Glomerular visceral epithelial cell (primary cell): ENCODE data around the gene ATP6V1F.

ENCODE experiments used
- DNase-seq: peaks from one replicate; pipeline ENCODE4 v3.0.0-alpha.2; 2016; ENCODE audit errors: extremely low spot score

Gene ATP6V1F

GRCh38 chr7:128848289-128849155 lies 14.1 kb upstream of the ATP6V1F start:
- no peak for DNase-seq

- no peak for DNase-seq
Measured at GRCh38 chr7:128849156-128849515, 13.5 kb upstream of the ATP6V1F start.

GRCh38 chr7:128849804-128850490 lies 12.7 kb upstream of the ATP6V1F start:
- DNase-seq: no peak

- no peak for DNase-seq
Measured at GRCh38 chr7:128852537-128853254, 10.0 kb upstream of the ATP6V1F start.

- DNase-seq: no peak
Measured at GRCh38 chr7:128853799-128854198, 8.9 kb upstream of the ATP6V1F start.

GRCh38 chr7:128854396-128854795 lies 8.3 kb upstream of the ATP6V1F start:
- no peak for DNase-seq

GRCh38 chr7:128855559-128855958 lies 7.1 kb upstream of the ATP6V1F start:
- no peak for DNase-seq

- no peak for DNase-seq
Measured at GRCh38 chr7:128856001-128856718, 6.5 kb upstream of the ATP6V1F start.

- DNase-seq: no peak
Measured at GRCh38 chr7:128858380-128859231, 4.0 kb upstream of the ATP6V1F start.

GRCh38 chr7:128859232-128860157 lies 3.2 kb upstream of the ATP6V1F start:
- DNase-seq: no peak

- no peak for DNase-seq
Measured at GRCh38 chr7:128860158-128861073, 2.2 kb upstream of the ATP6V1F start.

- DNase-seq: no peak
Measured at GRCh38 chr7:128861957-128862570, 592 bp upstream of the ATP6V1F start.

- peak; percentile 72 for DNase-seq
Measured at GRCh38 chr7:128863433-128863989, 855 bp downstream of the ATP6V1F start.

- DNase-seq: no peak
Measured at GRCh38 chr7:128865303-128865702, 2.6 kb downstream of the ATP6V1F start.

GRCh38 chr7:128865996-128866877 lies 3.6 kb downstream of the ATP6V1F start:
- DNase-seq: no peak

GRCh38 chr7:128867241-128867640 lies 4.6 kb downstream of the ATP6V1F start:
- no peak for DNase-seq
